ENCODE measurements around the gene ARHGAP27. TPM values are rescaled to one million over a fixed set of nuclear protein-coding genes. Genes with fewer than 3 reads are reported as not detected.

Gene ARHGAP27
- total RNA-seq, 4 donors from 2014 or later: 194 to 489 (median 294) TPM

- intact Hi-C loops (cut with DNase I; ENCODE audit: low total_unique reads): no loop called here
- no peak overlapping the region for H3K27ac ChIP-seq
Measured at GRCh38 chr17:45436625-45437464, 4.2 kb upstream of the ARHGAP27 start.

GRCh38 chr17:45436161-45436560 lies 3.5 kb upstream of the ARHGAP27 start:
- TF ChIP-seq POLR2AphosphoS5 (IDR thresholded peaks at IDR 0.05) (no peak), CTCF (IDR thresholded peaks at IDR 0.05) (no peak), POLR2A (IDR thresholded peaks at IDR 0.05) (no peak), EP300 (IDR thresholded peaks at IDR 0.05; ENCODE audit: low read depth) (no peak)
- H3K36me3 ChIP-seq: peaks cover 0 to 6% (median 2%) of the 10 kb centered on the region in 4 donors
- WGBS, 2 donors (ENCODE audit: low coverage in 1 of 2): 91% methylated on average over 10 of the region's 10 CpGs; no CpG with 5 or more reads in 1 of the 2 donors
- H3K4me1 ChIP-seq: peaks cover 23 to 32% (median 26%) of the 10 kb centered on the region in 4 donors
- H3K27ac ChIP-seq: no peak overlapping the region
- H3K4me3 ChIP-seq: no peak overlapping the region
- peaks cover 6% of the 10 kb centered on the region for H3K27me3 ChIP-seq
- no peaks in the 10 kb centered on the region for H3K9me3 ChIP-seq
- no peak for DNase-seq
- intact Hi-C loops (cut with DNase I; ENCODE audit: low total_unique reads): no loop called here
- in situ Hi-C loops (cut with MboI; ENCODE audit: low pct_ligation_motif_present in 1 of 4, low pct_unique_long_range_greater_than_20kb in 1 of 4, low sequenced_read_pairs in 3 of 4): loop anchor here in 1 of 4 donors (25.0 kb wide), 1 partner anchor 151 kb away; no protein-coding TSS in a partner anchor

More at GRCh38 chr17:45436625-45437464, 4.2 kb upstream of the ARHGAP27 start:
- Histone ChIP-seq H3K36me3 (peaks cover 0 to 6% (median 2%) of the 10 kb centered on the region in 4 donors), H3K4me3 (no peak overlapping the region), H3K27me3 (no peaks in the 10 kb centered on the region), H3K4me1 (peaks cover 19 to 27% (median 22%) of the 10 kb centered on the region in 4 donors), H3K9me3 (no peaks in the 10 kb centered on the region)
- TF ChIP-seq POLR2A (IDR thresholded peaks at IDR 0.05): no peak
- TF ChIP-seq EP300 (IDR thresholded peaks at IDR 0.05; ENCODE audit: low read depth): no peak
- no peak for TF ChIP-seq CTCF (IDR thresholded peaks at IDR 0.05)
- TF ChIP-seq POLR2AphosphoS5 (IDR thresholded peaks at IDR 0.05): no peak
- in situ Hi-C loops (cut with MboI; ENCODE audit: low pct_ligation_motif_present in 1 of 4, low pct_unique_long_range_greater_than_20kb in 1 of 4, low sequenced_read_pairs in 3 of 4): loop anchor here in 1 of 4 donors (25.0 kb wide), 1 partner anchor 150 kb away; no protein-coding TSS in a partner anchor
- WGBS, 2 donors (ENCODE audit: low coverage in 1 of 2): 80 to 91% methylated on average over 3 to 22 of the region's 23 CpGs
- DNase-seq: no peak

GRCh38 chr17:45435481-45435880 lies 2.8 kb upstream of the ARHGAP27 start:
- 88% methylated on average over 5 of the region's 5 CpGs; no CpG with 5 or more reads in 1 of the 2 donors for WGBS, 2 donors (ENCODE audit: low coverage in 1 of 2)
- intact Hi-C loops (cut with DNase I; ENCODE audit: low total_unique reads) (no loop called here), in situ Hi-C loops (cut with MboI; ENCODE audit: low pct_ligation_motif_present in 1 of 4, low pct_unique_long_range_greater_than_20kb in 1 of 4, low sequenced_read_pairs in 3 of 4) (loop anchor here in 1 of 4 donors (25.0 kb wide), 1 partner anchor 152 kb away; no protein-coding TSS in a partner anchor)
- Histone ChIP-seq H3K27me3 (peaks cover 13% of the 10 kb centered on the region), H3K4me1 (peaks cover 28 to 36% (median 31%) of the 10 kb centered on the region in 4 donors), H3K36me3 (peaks cover 0 to 6% (median 2%) of the 10 kb centered on the region in 4 donors), H3K9me3 (no peaks in the 10 kb centered on the region), H3K27ac (no peak overlapping the region), H3K4me3 (no peak overlapping the region)
- DNase-seq: no peak
- TF ChIP-seq CTCF (IDR thresholded peaks at IDR 0.05): no peak
- no peak for TF ChIP-seq EP300 (IDR thresholded peaks at IDR 0.05; ENCODE audit: low read depth)
- TF ChIP-seq POLR2A (IDR thresholded peaks at IDR 0.05): no peak
- TF ChIP-seq POLR2AphosphoS5 (IDR thresholded peaks at IDR 0.05): no peak

- H3K4me1 ChIP-seq: peaks cover 27 to 45% (median 35%) of the 10 kb centered on the region in 4 donors
- 59% methylated on average over 4 of the region's 4 CpGs; no CpG with 5 or more reads in 1 of the 2 donors for WGBS, 2 donors (ENCODE audit: low coverage in 1 of 2)
- H3K27ac ChIP-seq: peak overlapping the region; percentile 86 to 91 (median 88)
- intact Hi-C loops (cut with DNase I; ENCODE audit: low total_unique reads): no loop called here
- peaks cover 0 to 6% (median 2%) of the 10 kb centered on the region in 4 donors for H3K36me3 ChIP-seq
- no peak for TF ChIP-seq POLR2A (IDR thresholded peaks at IDR 0.05)
- TF ChIP-seq CTCF (IDR thresholded peaks at IDR 0.05): no peak
- TF ChIP-seq EP300 (IDR thresholded peaks at IDR 0.05; ENCODE audit: low read depth): no peak
- H3K27me3 ChIP-seq: peaks cover 32% of the 10 kb centered on the region
- no peak for DNase-seq
- H3K4me3 ChIP-seq: peak overlapping the region in 2 of 4 donors; percentile 54 to 68
- no peaks in the 10 kb centered on the region for H3K9me3 ChIP-seq
- in situ Hi-C loops (cut with MboI; ENCODE audit: low pct_ligation_motif_present in 1 of 4, low pct_unique_long_range_greater_than_20kb in 1 of 4, low sequenced_read_pairs in 3 of 4): loop anchor here in 1 of 4 donors (25.0 kb wide), 1 partner anchor 154 kb away; no protein-coding TSS in a partner anchor
Measured at GRCh38 chr17:45433159-45433535, 477 bp upstream of the ARHGAP27 start.
